HepG2 (cell line): Measurements from ENCODE around the gene TLR9. TPM values are rescaled to one million over a fixed set of nuclear protein-coding genes. Genes with fewer than 3 reads are reported as not detected.
A peak's percentile ranks its signal among the peaks of the same experiment; 100 is the strongest.

Source experiments
- ATAC-seq: fragments of 200-7000 bp; cut with Tn5 transposase; 3 replicates; pipeline ENCODE4 v1.9.1; 2020; ENCODE audit warnings: mild to moderate bottlenecking, moderate library complexity
- BruUV-seq: library from RNA; stranded (reverse); fragments of 400-500 nt; replicated peaks from 2 replicates; lab custom pipeline; 2021; lab: Mats Ljungman, UMichigan
- CTCF ChIA-PET: fragments of 300-600 bp; formaldehyde crosslinking; extraction: SDS; loops from one replicate; lab custom pipeline; 2021; ENCODE audit warnings: low total read pairs, inconsistent platforms, low intra/inter-chr PET ratio; lab: Yijun Ruan, JAX
- POLR2A ChIA-PET: fragments of 350-600 bp; sonication (Branson Sonifier 250); formaldehyde crosslinking; loops from one replicate; lab custom pipeline; 2020; ENCODE audit warnings: antibody characterized with exemption, inconsistent platforms; lab: Yijun Ruan, JAX
- DNase-seq: peaks from one replicate; pipeline ENCODE4 v3.0.0-alpha.2; 2015; ENCODE audit warnings: low spot score
- FAIRE-seq: peaks from 3 replicates; lab custom pipeline; 2011; peaks lifted over from hg19 to GRCh38; lab: Jason Lieb, UNC
- H2AFZ ChIP-seq: one replicate; pipeline ENCODE4 v1.6.1; 2011; ENCODE audit warnings: low read length, inconsistent platforms
- H3K27ac ChIP-seq: fragments of 300-600 bp; 3 replicates; pipeline ENCODE4 v1.8.0; 2011; ENCODE audit warnings: mixed run types, mild to moderate bottlenecking, mixed read lengths, low read length, inconsistent platforms; ENCODE audit not compliant: insufficient read depth; ENCODE audit errors: extremely low read length
- H3K27me3 ChIP-seq, 2 experiments: fragments of 200-600 bp in 1 of 2; 2 replicates in 1 of 2; 3 replicates in 1 of 2; pipeline versions ENCODE4 v1.6.0 to v1.8.0; 2011; ENCODE audit warnings: low read length in 2 of 2, mild to moderate bottlenecking in 2 of 2, moderate library complexity in 2 of 2, inconsistent platforms in 1 of 2; ENCODE audit not compliant: insufficient read depth in 2 of 2, control insufficient read depth in 1 of 2
- H3K36me3 ChIP-seq, 2 experiments: fragments of 200-600 bp in 1 of 2; replicated peaks in 1 of 2; 2 replicates in 1 of 2; 3 replicates in 1 of 2; pipeline versions ENCODE4 v1.5.1 to v1.8.0; 2011; ENCODE audit warnings: low read length in 2 of 2, inconsistent platforms in 1 of 2; ENCODE audit not compliant: insufficient read depth in 2 of 2, control insufficient read depth in 1 of 2
- H3K4me1 ChIP-seq: 2 replicates; pipeline ENCODE4 v1.5.1; 2012; ENCODE audit warnings: low read length, inconsistent platforms; ENCODE audit not compliant: insufficient read depth
- H3K4me2 ChIP-seq: 2 replicates; pipeline ENCODE4 v1.6.0; 2011; ENCODE audit warnings: low read depth, low read length, inconsistent platforms
- H3K4me3 ChIP-seq, 3 experiments: fragments of 200-600 bp in 1 of 3; sonication (generic), shearing (Covaris generic) in 1 of 3; replicated peaks in 1 of 3; 2 replicates each; pipeline ENCODE4 v1.5.1; 2011 to 2016; ENCODE audit warnings: low read length in 3 of 3, inconsistent platforms in 2 of 3, low read depth in 2 of 3, mild to moderate bottlenecking in 2 of 3, control low read depth in 1 of 3, mixed read lengths in 1 of 3; ENCODE audit not compliant: insufficient read depth in 1 of 3
- H3K79me2 ChIP-seq: one replicate; pipeline ENCODE4 v1.6.1; 2011; ENCODE audit warnings: low read length, inconsistent platforms; ENCODE audit not compliant: insufficient read depth
- H3K9ac ChIP-seq: 2 replicates; pipeline ENCODE4 v1.6.0; 2011; ENCODE audit warnings: mild to moderate bottlenecking, low read depth, low read length, inconsistent platforms; ENCODE audit not compliant: insufficient read depth
- H3K9me3 ChIP-seq: 2 replicates; pipeline ENCODE4 v1.5.1; 2012; ENCODE audit warnings: mild to moderate bottlenecking, low read length
- H4K20me1 ChIP-seq: 2 replicates; pipeline ENCODE4 v1.6.0; 2011; ENCODE audit warnings: inconsistent platforms, mild to moderate bottlenecking, low read length, moderate library complexity; ENCODE audit not compliant: insufficient read depth
- ADNP ChIP-seq: sonication (generic); formaldehyde crosslinking; IDR thresholded peaks from 2 replicates; pipeline ENCODE4 v1.4.0; 2020; ENCODE audit warnings: missing genetic modification reagents
- GABPB1 ChIP-seq: IDR thresholded peaks from 2 replicates; pipeline ENCODE4 v1.6.1; 2016; ENCODE audit warnings: mild to moderate bottlenecking, missing genetic modification reagents, moderate library complexity, missing compliant biosample characterization
- IKZF4 ChIP-seq: sonication (generic); formaldehyde crosslinking; IDR thresholded peaks from 2 replicates; pipeline ENCODE4 v1.5.1; 2020; ENCODE audit warnings: borderline replicate concordance, mild to moderate bottlenecking, low read depth, missing genetic modification reagents; ENCODE audit errors: not compliant biosample characterization
- KMT2B ChIP-seq: IDR thresholded peaks from 2 replicates; pipeline ENCODE4 v1.6.1; 2016; ENCODE audit warnings: missing genetic modification reagents, missing compliant biosample characterization
- ZNF263 ChIP-seq: sonication (generic); formaldehyde crosslinking; IDR thresholded peaks from 2 replicates; pipeline ENCODE4 v1.4.0; 2020; ENCODE audit warnings: missing genetic modification reagents
- ZNF816 ChIP-seq: sonication (generic); formaldehyde crosslinking; IDR thresholded peaks from 2 replicates; pipeline ENCODE4 v1.8.0; 2022; ENCODE audit warnings: missing genetic modification reagents, mild to moderate bottlenecking, borderline replicate concordance
- WGBS: methylation state at CpG from one replicate; pipeline ENCODE4 v1.1.6; 2017; ENCODE audit warnings: low lambda C conversion rate; 5-methylcytosine and 5-hydroxymethylcytosine counted together
- in situ Hi-C: cut with HindIII; loops from 2 replicates; pipeline ENCODE4 v1.10.0; 2017; ENCODE audit warnings: low pct_unique_long_range_greater_than_20kb; ENCODE audit not compliant: extremely low pct_ligation_motif_present
- intact Hi-C: fragments of 100-400 bp; cut with micrococcal nuclease; formaldehyde crosslinking; loops from one replicate; pipeline ENCODE4 v1.10.0; 2022; ENCODE audit not compliant: unreplicated experiment
- polyA plus RNA-seq, 8 experiments: library from polyadenylated mRNA; depleted of rRNA in 3 of 8; stranded (reverse) in 7 of 8; unstranded in 1 of 8; fragments of >200 nt; fragmentation: Illumina TruSeq in 4 of 8; extraction: Trizol in 4 of 8; gene quantifications; 2 replicates each; pipeline versions ENCODE4 v1.2.1 to v1.2.3, GENCODE V29; 2011 to 2016; ENCODE audit warnings: low read depth in 4 of 8, missing spikeins in 1 of 8, mixed read lengths in 1 of 8; ENCODE audit not compliant: insufficient read depth in 1 of 8
- total RNA-seq, 5 experiments: library from RNA; depleted of rRNA; stranded (reverse); fragments of >200 nt; fragmentation: Illumina TruSeq; extraction: Trizol; gene quantifications; 2 replicates each; pipeline ENCODE4 v1.2.3, GENCODE V29; 2016; ENCODE audit warnings: low read depth in 1 of 5
- TF ChIP-seq, protein P1 (sequence below): sonication (generic); formaldehyde crosslinking; IDR thresholded peaks from 2 replicates; pipeline ENCODE4 v1.4.0; 2020; ENCODE audit warnings: missing genetic modification reagents, borderline replicate concordance
- TF ChIP-seq, protein P2 (sequence below): sonication (generic); formaldehyde crosslinking; IDR thresholded peaks from 2 replicates; pipeline ENCODE4 v1.8.1; 2023; ENCODE audit warnings: mild to moderate bottlenecking, moderate library complexity, missing genetic modification reagents
- TF ChIP-seq, protein P3 (sequence below): sonication (generic); formaldehyde crosslinking; IDR thresholded peaks from 2 replicates; pipeline ENCODE4 v1.5.1; 2020; ENCODE audit warnings: missing genetic modification reagents, mild to moderate bottlenecking, borderline replicate concordance

Gene TLR9
- total and polyA plus RNA-seq, 2 of the 13 experiments (the other 11 are each of a cell fraction or from before 2014, with no cell fraction given), result not detected

- no TSS peak for BruUV-seq
- no peak for FAIRE-seq
- ChIA-PET POLR2A (interaction anchor here (0.7 to 2.1 kb wide), 4 partner anchors 9 to 218 kb away, joined by 3 to 5 read pairs (median 3); partner anchors contain the start of gene POC1A), CTCF (no interaction called here)
- WGBS, result 95% methylated on average over 5 of the region's 5 CpGs
- no peak for ATAC-seq
- no peaks in the 10 kb centered on the region for H4K20me1 ChIP-seq
- no peak overlapping the region for H3K4me2 ChIP-seq
- intact Hi-C loops (no loop called here), in situ Hi-C loops (no loop called here)
- no peaks in the 10 kb centered on the region for H3K27me3 ChIP-seq
- no peak overlapping the region for H3K9ac ChIP-seq
- H2AFZ ChIP-seq, result no peak overlapping the region
- H3K36me3 ChIP-seq, result peaks cover 11 to 52% of the 10 kb centered on the region in 2 experiments
- TF ChIP-seq ZNF263 (peak; percentile 58; the same call in 1 of the 2 replicates), ADNP (CRISPR knock-in tag) (no peak)
- peak overlapping the region; percentile 26 for H3K27ac ChIP-seq
- no peaks in the 10 kb centered on the region for H3K9me3 ChIP-seq
- DNase-seq, result no peak
- no peak overlapping the region for H3K4me3 ChIP-seq
- H3K79me2 ChIP-seq, result peaks cover 11% of the 10 kb centered on the region
- peaks cover 65% of the 10 kb centered on the region for H3K4me1 ChIP-seq
Observed at GRCh38 chr3:52200981-52201679, 24.3 kb downstream of the TLR9 start.

GRCh38 chr3:52198643-52199608 is 26.5 kb downstream of the TLR9 start:
- POLR2A ChIA-PET, result interaction anchor here (4.3 kb wide), 1 partner anchor 22 kb away, joined by 24 read pairs; no protein-coding TSS in a partner anchor
- Histone ChIP-seq H3K27me3 (0 out of 5 replicates have a peak, but pooled peaks cover 0 to 5% of the 10 kb centered on the region in 2 experiments), H3K27ac (peak overlapping the region; percentile 57), H3K4me3 (peak overlapping the region; percentile 86 to 94 (median 90)), H3K9ac (peak overlapping the region; percentile 88), H3K79me2 (peaks cover 11% of the 10 kb centered on the region), H4K20me1 (no peaks in the 10 kb centered on the region), H2AFZ (no peak overlapping the region), H3K4me1 (peaks cover 67% of the 10 kb centered on the region), H3K4me2 (peak overlapping the region; percentile 90), H3K36me3 (peaks cover 6 to 30% of the 10 kb centered on the region in 2 experiments), H3K9me3 (no peaks in the 10 kb centered on the region)
- no TSS peak for BruUV-seq
- WGBS, result 52% methylated on average over 13 of the region's 14 CpGs
- CTCF ChIA-PET, result no interaction called here
- DNase-seq (no peak), ATAC-seq (no peak), FAIRE-seq (no peak)
- intact Hi-C loops, result loop anchor here (1.0 kb wide), 1 partner anchor 11 kb away; no protein-coding TSS in a partner anchor
- in situ Hi-C loops, result no loop called here
- TF ChIP-seq, protein P1, sequence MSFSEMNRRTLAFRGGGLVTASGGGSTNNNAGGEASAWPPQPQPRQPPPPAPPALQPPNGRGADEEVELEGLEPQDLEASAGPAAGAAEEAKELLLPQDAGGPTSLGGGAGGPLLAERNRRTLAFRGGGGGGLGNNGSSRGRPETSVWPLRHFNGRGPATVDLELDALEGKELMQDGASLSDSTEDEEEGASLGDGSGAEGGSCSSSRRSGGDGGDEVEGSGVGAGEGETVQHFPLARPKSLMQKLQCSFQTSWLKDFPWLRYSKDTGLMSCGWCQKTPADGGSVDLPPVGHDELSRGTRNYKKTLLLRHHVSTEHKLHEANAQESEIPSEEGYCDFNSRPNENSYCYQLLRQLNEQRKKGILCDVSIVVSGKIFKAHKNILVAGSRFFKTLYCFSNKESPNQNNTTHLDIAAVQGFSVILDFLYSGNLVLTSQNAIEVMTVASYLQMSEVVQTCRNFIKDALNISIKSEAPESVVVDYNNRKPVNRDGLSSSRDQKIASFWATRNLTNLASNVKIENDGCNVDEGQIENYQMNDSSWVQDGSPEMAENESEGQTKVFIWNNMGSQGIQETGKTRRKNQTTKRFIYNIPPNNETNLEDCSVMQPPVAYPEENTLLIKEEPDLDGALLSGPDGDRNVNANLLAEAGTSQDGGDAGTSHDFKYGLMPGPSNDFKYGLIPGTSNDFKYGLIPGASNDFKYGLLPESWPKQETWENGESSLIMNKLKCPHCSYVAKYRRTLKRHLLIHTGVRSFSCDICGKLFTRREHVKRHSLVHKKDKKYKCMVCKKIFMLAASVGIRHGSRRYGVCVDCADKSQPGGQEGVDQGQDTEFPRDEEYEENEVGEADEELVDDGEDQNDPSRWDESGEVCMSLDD (CRISPR knock-in tag), result no peak
- TF ChIP-seq ZNF816 (CRISPR knock-in tag) (0 out of 2 replicates have a peak, but pooled peaks have one; percentile 4), KMT2B (peak; percentile 5; the same call in 1 of the 2 replicates), IKZF4 (CRISPR knock-in tag) (no peak), GABPB1 (CRISPR knock-in tag) (no peak)
- TF ChIP-seq, protein P2, sequence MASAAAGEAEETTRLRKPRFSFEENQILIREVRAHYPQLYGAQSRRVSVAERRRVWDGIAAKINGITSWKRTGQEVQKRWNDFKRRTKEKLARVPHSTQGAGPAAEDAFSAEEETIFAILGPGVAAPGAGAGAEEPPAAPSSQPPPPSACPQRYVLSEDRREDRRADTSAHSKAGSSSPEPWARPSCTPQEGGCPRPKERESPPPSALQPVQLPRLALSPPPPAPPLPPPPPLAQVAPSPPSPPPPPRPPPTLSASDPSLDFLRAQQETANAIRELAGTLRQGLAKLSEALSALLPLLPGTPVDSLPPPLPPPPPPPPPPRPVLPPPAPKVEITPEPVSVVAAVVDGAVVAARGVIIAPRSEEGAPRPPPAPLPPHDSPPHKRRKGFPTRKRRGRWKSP (CRISPR knock-in tag), result no peak
- TF ChIP-seq, protein P3, sequence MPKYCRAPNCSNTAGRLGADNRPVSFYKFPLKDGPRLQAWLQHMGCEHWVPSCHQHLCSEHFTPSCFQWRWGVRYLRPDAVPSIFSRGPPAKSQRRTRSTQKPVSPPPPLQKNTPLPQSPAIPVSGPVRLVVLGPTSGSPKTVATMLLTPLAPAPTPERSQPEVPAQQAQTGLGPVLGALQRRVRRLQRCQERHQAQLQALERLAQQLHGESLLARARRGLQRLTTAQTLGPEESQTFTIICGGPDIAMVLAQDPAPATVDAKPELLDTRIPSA (CRISPR knock-in tag), result no peak
